HUES6 (cell line): ENCODE data around the gene GRB7.
A peak's percentile ranks its signal among the peaks of the same experiment; 100 is the strongest.

Experiments used
- H3K27ac ChIP-seq: 2 replicates; pipeline ENCODE4 v1.7.0; 2013; ENCODE audit warnings: low read depth, mild to moderate bottlenecking, low read length, inconsistent platforms
- H3K27me3 ChIP-seq: 2 replicates; pipeline ENCODE4 v1.6.1; 2013; ENCODE audit warnings: low read length; ENCODE audit not compliant: control insufficient read depth, insufficient read depth
- H3K36me3 ChIP-seq: 2 replicates; pipeline ENCODE4 v1.6.1; 2013; ENCODE audit warnings: low read length; ENCODE audit not compliant: control insufficient read depth, insufficient read depth
- H3K4me1 ChIP-seq: 2 replicates; pipeline ENCODE4 v1.6.1; 2013; ENCODE audit warnings: low read length; ENCODE audit not compliant: control insufficient read depth, insufficient read depth
- H3K4me3 ChIP-seq: 2 replicates; pipeline ENCODE4 v1.5.1; 2013; ENCODE audit warnings: low read depth, low read length
- H3K9ac ChIP-seq: one replicate; pipeline ENCODE4 v1.6.1; 2013; ENCODE audit warnings: mild to moderate bottlenecking, low read length
- H3K9me3 ChIP-seq: 2 replicates; pipeline ENCODE4 v1.6.1; 2013; ENCODE audit warnings: low read depth, low read length; ENCODE audit not compliant: control insufficient read depth, insufficient read depth

The GRB7 gene

GRCh38 chr17:39737206-39737759, 455 bp upstream of the GRB7 start:
- H3K27ac ChIP-seq = no peak overlapping the region
- H3K9ac ChIP-seq = peak overlapping the region; percentile 78
- H3K4me3 ChIP-seq = peak overlapping the region; percentile 89
- peaks cover 12% of the 10 kb centered on the region; the same call in 1 of the 2 replicates for H3K27me3 ChIP-seq
- H3K36me3 ChIP-seq = no peaks in the 10 kb centered on the region
- peaks cover 33% of the 10 kb centered on the region for H3K4me1 ChIP-seq
- no peaks in the 10 kb centered on the region for H3K9me3 ChIP-seq

GRCh38 chr17:39738568-39738901, 797 bp downstream of the GRB7 start:
- no peaks in the 10 kb centered on the region for H3K9me3 ChIP-seq
- H3K4me3 ChIP-seq = peak overlapping the region; percentile 89
- H3K27ac ChIP-seq = peak overlapping the region; percentile 56; the same call in 1 of the 2 replicates
- peak overlapping the region; percentile 78 for H3K9ac ChIP-seq
- peaks cover 12% of the 10 kb centered on the region; the same call in 1 of the 2 replicates for H3K27me3 ChIP-seq
- peaks cover 33% of the 10 kb centered on the region for H3K4me1 ChIP-seq
- peaks cover 11% of the 10 kb centered on the region for H3K36me3 ChIP-seq

- peak overlapping the region; percentile 79 for H3K9ac ChIP-seq
- H3K4me3 ChIP-seq = peak overlapping the region; percentile 89
- no peaks in the 10 kb centered on the region for H3K9me3 ChIP-seq
- peaks cover 16% of the 10 kb centered on the region for H3K36me3 ChIP-seq
- H3K27me3 ChIP-seq = peaks cover 12% of the 10 kb centered on the region; the same call in 1 of the 2 replicates
- peaks cover 33% of the 10 kb centered on the region for H3K4me1 ChIP-seq
- peak overlapping the region; percentile 77 for H3K27ac ChIP-seq
Observed at GRCh38 chr17:39738983-39739884, 1.5 kb downstream of the GRB7 start.

- peak overlapping the region; percentile 77 for H3K27ac ChIP-seq
Observed at GRCh38 chr17:39739885-39740356, 2.2 kb downstream of the GRB7 start.

GRCh38 chr17:39740357-39741111, 2.8 kb downstream of the GRB7 start:
- peaks cover 12% of the 10 kb centered on the region; the same call in 1 of the 2 replicates for H3K27me3 ChIP-seq
- H3K9me3 ChIP-seq = no peaks in the 10 kb centered on the region
- peak overlapping the region; percentile 89 for H3K4me3 ChIP-seq
- H3K9ac ChIP-seq = peak overlapping the region; percentile 79
- H3K36me3 ChIP-seq = peaks cover 29% of the 10 kb centered on the region
- H3K27ac ChIP-seq = peak overlapping the region; percentile 77
- H3K4me1 ChIP-seq = peaks cover 33% of the 10 kb centered on the region

More at GRCh38 chr17:39739885-39740356, 2.2 kb downstream of the GRB7 start:
- H3K36me3 ChIP-seq = peaks cover 23% of the 10 kb centered on the region
- no peaks in the 10 kb centered on the region for H3K9me3 ChIP-seq
- H3K27me3 ChIP-seq = peaks cover 12% of the 10 kb centered on the region; the same call in 1 of the 2 replicates
- H3K4me3 ChIP-seq = peak overlapping the region; percentile 89
- peak overlapping the region; percentile 79 for H3K9ac ChIP-seq
- H3K4me1 ChIP-seq = peaks cover 33% of the 10 kb centered on the region

- Histone ChIP-seq H3K9ac (no peak overlapping the region), H3K27ac (no peak overlapping the region), H3K9me3 (no peaks in the 10 kb centered on the region), H3K4me3 (no peak overlapping the region), H3K36me3 (peaks cover 45% of the 10 kb centered on the region), H3K27me3 (peaks cover 12% of the 10 kb centered on the region; the same call in 1 of the 2 replicates), H3K4me1 (peaks cover 23% of the 10 kb centered on the region)
Observed at GRCh38 chr17:39742126-39742855, 4.6 kb downstream of the GRB7 start.

GRCh38 chr17:39742856-39743436, 5.2 kb downstream of the GRB7 start:
- H3K4me3 ChIP-seq = no peak overlapping the region
- peaks cover 52% of the 10 kb centered on the region for H3K36me3 ChIP-seq
- H3K27ac ChIP-seq = no peak overlapping the region
- H3K9me3 ChIP-seq = no peaks in the 10 kb centered on the region
- H3K27me3 ChIP-seq = peaks cover 7% of the 10 kb centered on the region; the same call in 1 of the 2 replicates
- H3K4me1 ChIP-seq = peaks cover 20% of the 10 kb centered on the region
- H3K9ac ChIP-seq = no peak overlapping the region

- Histone ChIP-seq H3K27me3 (no peaks in the 10 kb centered on the region; the same call in 1 of the 2 replicates), H3K27ac (no peak overlapping the region), H3K9me3 (no peaks in the 10 kb centered on the region), H3K9ac (no peak overlapping the region), H3K4me3 (no peak overlapping the region), H3K36me3 (peaks cover 52% of the 10 kb centered on the region), H3K4me1 (peaks cover 20% of the 10 kb centered on the region)
Observed at GRCh38 chr17:39744075-39744835, 6.5 kb downstream of the GRB7 start.

GRCh38 chr17:39744836-39745215, 7.1 kb downstream of the GRB7 start:
- H3K27me3 ChIP-seq = no peaks in the 10 kb centered on the region; the same call in 1 of the 2 replicates
- no peaks in the 10 kb centered on the region for H3K9me3 ChIP-seq
- no peak overlapping the region for H3K9ac ChIP-seq
- H3K36me3 ChIP-seq = peaks cover 52% of the 10 kb centered on the region
- H3K4me3 ChIP-seq = no peak overlapping the region
- H3K27ac ChIP-seq = no peak overlapping the region
- peaks cover 17% of the 10 kb centered on the region for H3K4me1 ChIP-seq
